DMS79 treated with DMSO at 0.1 percent for 48 hours (cell line): Measurements from ENCODE around the gene LAMTOR2.

ENCODE experiments used
- DNase-seq: peaks from one replicate; lab custom pipeline; 2025; lab: John Stamatoyannopoulos, UW

The LAMTOR2 gene

GRCh38 chr1:156076609-156077429 lies 22.2 kb downstream of the LAMTOR2 start:
- DNase-seq: no peak

- DNase-seq: no peak
These were observed 22.8 kb downstream of the LAMTOR2 start for GRCh38 chr1:156077430-156077760.

- DNase-seq: no peak
These were observed 24.1 kb downstream of the LAMTOR2 start for GRCh38 chr1:156078728-156079127.

- DNase-seq: no peak
These were observed 25.2 kb downstream of the LAMTOR2 start for GRCh38 chr1:156079762-156080161.

GRCh38 chr1:156080241-156080862 lies 25.8 kb downstream of the LAMTOR2 start:
- DNase-seq: no peak

GRCh38 chr1:156080863-156081179 lies 26.2 kb downstream of the LAMTOR2 start:
- DNase-seq: no peak

GRCh38 chr1:156081180-156081916 lies 26.8 kb downstream of the LAMTOR2 start:
- DNase-seq: no peak

- DNase-seq: no peak
These were observed 27.3 kb downstream of the LAMTOR2 start for GRCh38 chr1:156081917-156082308.

- peak; percentile 68 for DNase-seq
These were observed 27.9 kb downstream of the LAMTOR2 start, which contains the start of gene MEX3A for GRCh38 chr1:156082309-156083091. MEX3A (minus strand) TSS chr1:156082465; CDS start chr1:156081998, 467 bp downstream.

- no peak for DNase-seq
These were observed 29.5 kb downstream of the LAMTOR2 start for GRCh38 chr1:156083800-156084790.

GRCh38 chr1:156086256-156086662 lies 31.7 kb downstream of the LAMTOR2 start:
- no peak for DNase-seq

GRCh38 chr1:156089704-156090103 lies 35.1 kb downstream of the LAMTOR2 start:
- no peak for DNase-seq

- no peak for DNase-seq
These were observed 35.7 kb downstream of the LAMTOR2 start for GRCh38 chr1:156090138-156090839.

GRCh38 chr1:156090840-156091188 lies 36.2 kb downstream of the LAMTOR2 start:
- peak; percentile 77 for DNase-seq

- no peak for DNase-seq
These were observed 37.0 kb downstream of the LAMTOR2 start for GRCh38 chr1:156091610-156092009.

- no peak for DNase-seq
These were observed 41.4 kb downstream of the LAMTOR2 start for GRCh38 chr1:156095906-156096508.

- DNase-seq: peak; percentile 59
These were observed 42.2 kb downstream of the LAMTOR2 start for GRCh38 chr1:156096640-156097391.

GRCh38 chr1:156097499-156098178 lies 43.1 kb downstream of the LAMTOR2 start:
- no peak for DNase-seq

GRCh38 chr1:156098784-156099183 lies 44.2 kb downstream of the LAMTOR2 start:
- DNase-seq: no peak
